GM19328 (cell line): Measurements from ENCODE around the gene FBXO10.
A peak's percentile ranks its signal among the peaks of the same experiment; 100 is the strongest.

Experiments
- ATAC-seq: cut with Tn5 transposase; IDR thresholded peaks from one replicate; pipeline ENCODE4 v1.9.1; 2021; ENCODE audit warnings: mild to moderate bottlenecking, moderate library complexity; ENCODE audit not compliant: unreplicated experiment

The FBXO10 gene

DNA sequence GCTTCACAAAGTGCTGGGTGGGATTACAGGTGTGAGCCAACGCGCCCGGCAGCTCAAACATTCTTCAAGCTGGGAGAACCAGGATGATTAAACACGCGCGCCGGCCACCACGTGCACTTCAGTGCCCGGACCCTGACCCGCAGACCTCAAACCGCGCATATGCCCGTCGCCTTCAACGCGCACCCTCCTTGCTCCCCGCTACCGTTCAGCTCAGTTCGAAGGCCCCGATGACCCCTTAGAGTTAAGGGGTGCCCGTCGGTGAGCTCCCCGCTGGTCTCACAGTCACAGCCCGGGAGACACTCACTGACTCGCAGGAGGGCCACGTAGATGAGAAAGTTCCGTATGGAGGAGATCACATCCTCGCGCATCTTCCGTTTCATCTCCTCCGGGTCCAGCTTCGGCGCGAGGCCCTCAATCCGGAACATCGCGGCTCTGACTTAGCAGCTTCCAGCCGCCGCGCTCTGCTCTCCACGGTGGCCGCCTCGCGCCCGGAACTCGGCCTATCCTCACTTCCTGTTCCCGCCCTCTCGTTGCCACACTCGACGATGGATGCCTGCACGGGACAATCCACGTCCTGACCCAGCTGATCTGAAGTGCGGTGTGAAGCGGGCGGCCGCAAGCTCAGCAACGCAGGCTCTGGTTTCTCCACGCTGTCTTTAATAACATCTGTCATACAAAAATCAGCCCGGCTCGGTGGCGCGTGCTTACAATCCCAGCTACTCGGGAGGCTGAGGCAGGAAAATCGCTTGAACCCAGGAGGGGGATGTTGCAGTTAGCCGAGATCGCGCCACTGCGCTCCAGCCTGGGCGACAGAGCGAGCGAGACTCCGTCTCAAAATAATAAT lies 16.1 kb upstream of the FBXO10 start, which contains the start of gene TOMM5:
Gene TOMM5, minus strand, starts transcription at position 490 of the 844 bp plus-strand sequence. Its CDS starts 65 bp downstream, at position 425.
- ATAC-seq: peak; percentile 90

DNA sequence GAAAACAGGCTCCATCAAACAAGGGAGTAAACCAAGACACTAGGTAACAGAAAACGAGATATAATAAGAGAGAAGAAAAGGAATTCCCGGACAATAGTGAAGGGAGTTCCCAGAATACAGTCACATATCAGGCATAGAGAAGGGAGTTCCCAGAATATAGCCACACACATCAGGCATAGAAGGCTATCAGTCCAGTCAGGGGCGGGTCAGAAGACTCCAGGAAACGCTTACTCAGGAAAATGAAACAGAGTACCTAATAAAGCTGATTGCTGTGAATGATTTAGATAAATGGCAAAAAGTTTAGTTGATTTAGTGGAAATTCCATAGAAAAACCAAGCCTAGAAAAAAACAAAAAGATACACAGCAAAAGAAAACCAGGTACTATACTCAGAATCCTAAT lies 11.3 kb upstream of the FBXO10 start:
- ATAC-seq: no peak

DNA sequence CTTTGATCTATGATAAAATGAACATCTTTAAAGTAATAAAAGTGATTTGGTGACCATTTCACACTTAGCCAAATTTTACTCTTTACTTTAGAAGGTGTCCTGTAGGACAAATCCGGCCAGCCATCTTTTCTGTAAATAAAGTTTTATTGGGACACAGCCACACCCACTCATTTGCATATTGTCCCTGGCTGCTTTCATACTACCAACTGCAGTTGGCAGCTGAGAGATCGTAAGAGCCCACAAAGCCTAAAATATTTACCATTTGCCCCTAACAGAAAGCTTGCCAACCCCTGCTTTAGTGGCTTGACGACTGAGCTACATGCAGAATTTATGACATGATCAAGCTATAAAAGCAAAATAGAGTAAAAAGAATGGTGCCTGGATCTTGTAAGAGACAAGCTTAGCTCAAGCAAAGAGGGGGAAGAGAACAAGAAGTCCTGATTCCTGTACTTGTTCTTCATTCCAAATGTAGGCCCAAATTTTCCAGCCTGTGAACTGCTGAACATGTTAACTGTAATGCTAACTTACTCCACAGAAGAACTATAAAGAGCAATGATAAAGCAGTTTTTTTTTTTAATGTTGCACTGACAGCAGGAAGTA lies 7.4 kb upstream of the FBXO10 start:
- ATAC-seq: no peak

- no peak for ATAC-seq
Measured at GRCh38 chr9:37582548-37583157, 6.5 kb upstream of the FBXO10 start.

GRCh38 chr9:37575511-37575914 lies 667 bp downstream of the FBXO10 start:
- peak; percentile 41 for ATAC-seq

DNA sequence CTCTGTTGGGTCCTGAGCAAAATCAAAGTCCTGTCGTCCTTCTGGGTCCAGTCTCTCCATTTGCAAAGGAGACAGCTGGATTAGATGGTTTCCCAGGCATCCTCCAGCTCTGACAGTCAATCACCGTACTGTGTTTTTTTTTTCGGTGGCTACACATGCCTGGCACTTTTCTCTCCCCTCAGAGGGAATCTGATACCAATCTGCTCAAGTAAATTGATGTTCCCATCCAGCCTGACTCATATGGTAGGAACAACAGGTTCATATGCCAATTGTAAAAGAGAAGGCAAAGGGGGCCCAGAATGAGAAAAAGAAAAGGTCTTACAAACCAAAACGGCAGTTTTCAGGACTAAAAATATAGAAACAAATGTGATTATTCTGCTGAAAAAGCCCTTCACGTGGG lies 1.2 kb downstream of the FBXO10 start:
- ATAC-seq: no peak

- no peak for ATAC-seq
Measured at GRCh38 chr9:37574241-37574721, 1.9 kb downstream of the FBXO10 start.

GRCh38 chr9:37571282-37571681 lies 4.9 kb downstream of the FBXO10 start:
- no peak for ATAC-seq

GRCh38 chr9:37566716-37567115 lies 9.5 kb downstream of the FBXO10 start:
- ATAC-seq: no peak

GRCh38 chr9:37565661-37566618 lies 10.2 kb downstream of the FBXO10 start:
- ATAC-seq: peak; percentile 52

GRCh38 chr9:37564916-37565315 lies 11.3 kb downstream of the FBXO10 start:
- ATAC-seq: no peak

DNA sequence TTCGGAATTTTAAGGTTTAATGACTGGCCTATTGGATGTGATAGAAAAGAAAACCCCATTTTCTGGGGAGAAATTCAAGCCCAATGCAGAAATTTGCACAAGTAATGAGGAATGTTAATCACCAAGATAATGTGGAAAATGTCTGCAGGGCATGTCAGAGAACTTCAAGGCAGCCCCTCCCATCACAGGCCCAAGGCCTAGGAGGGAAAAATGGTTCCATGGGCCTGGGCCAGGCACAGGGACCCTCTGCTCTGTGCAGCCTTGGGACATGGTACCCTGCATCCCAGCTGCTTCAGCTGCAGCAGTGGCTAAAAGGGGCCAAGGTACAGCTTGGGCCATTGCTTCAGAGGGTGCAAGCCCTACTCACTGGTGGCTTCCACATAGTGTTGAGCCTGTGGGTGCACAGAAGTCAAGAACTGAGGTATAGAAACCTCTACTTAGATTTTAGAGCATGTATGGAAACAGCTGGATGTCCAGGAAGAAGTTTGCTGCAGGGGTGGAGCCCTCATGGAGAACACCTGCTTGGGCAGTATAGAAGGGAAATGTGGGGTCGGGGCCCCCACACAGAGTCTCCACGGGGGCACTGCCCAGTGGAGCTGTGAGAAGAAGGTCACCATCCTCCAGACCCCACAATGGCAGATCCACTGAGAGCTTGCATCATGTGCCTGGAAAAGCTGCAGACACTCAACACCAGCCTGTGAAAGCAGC lies 12.2 kb downstream of the FBXO10 start:
- ATAC-seq: no peak

- ATAC-seq: no peak
Measured at GRCh38 chr9:37562826-37563225, 13.4 kb downstream of the FBXO10 start.

DNA sequence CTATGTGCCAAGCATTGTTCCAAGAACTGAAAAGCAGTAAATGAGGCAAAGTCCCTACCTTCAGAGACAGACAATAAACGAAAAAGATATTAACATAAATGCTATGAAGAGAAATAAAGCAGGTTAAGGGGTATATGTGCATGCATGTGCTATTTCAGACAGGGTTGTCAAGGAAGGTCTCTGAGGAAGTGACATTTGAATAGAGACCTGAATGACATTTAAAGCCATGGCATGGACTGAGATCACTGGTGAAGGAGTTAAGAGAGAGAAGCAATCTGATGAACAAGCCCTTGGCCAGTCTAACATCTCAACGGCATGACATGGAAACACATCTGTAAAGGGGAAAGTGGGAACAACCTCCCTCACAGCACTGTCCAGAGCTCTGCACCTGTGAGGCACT lies 14.5 kb downstream of the FBXO10 start:
- ATAC-seq: no peak

- ATAC-seq: no peak
Measured at GRCh38 chr9:37559855-37560592, 16.2 kb downstream of the FBXO10 start.

GRCh38 chr9:37559125-37559524 lies 17.1 kb downstream of the FBXO10 start:
- no peak for ATAC-seq

GRCh38 chr9:37555786-37556185 lies 20.4 kb downstream of the FBXO10 start:
- no peak for ATAC-seq

DNA sequence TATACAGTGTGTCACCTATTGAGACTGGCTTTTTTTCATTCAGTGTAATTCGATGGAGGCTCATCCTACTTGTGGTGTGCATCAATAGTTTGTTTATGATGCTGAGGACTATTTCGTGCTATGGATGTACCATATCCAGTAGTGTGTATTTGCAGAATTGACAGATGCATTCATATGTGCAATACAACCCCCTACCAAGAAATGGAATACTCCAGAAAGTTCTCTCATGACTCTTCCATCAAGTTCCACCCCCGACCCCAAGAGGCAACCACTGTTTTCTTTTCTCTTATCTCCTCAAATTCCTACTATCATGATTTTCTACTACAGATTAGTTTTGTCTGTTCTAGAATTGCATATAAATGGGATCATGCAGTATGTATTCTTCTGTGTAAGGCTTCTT lies 21.9 kb downstream of the FBXO10 start:
- ATAC-seq: no peak

DNA sequence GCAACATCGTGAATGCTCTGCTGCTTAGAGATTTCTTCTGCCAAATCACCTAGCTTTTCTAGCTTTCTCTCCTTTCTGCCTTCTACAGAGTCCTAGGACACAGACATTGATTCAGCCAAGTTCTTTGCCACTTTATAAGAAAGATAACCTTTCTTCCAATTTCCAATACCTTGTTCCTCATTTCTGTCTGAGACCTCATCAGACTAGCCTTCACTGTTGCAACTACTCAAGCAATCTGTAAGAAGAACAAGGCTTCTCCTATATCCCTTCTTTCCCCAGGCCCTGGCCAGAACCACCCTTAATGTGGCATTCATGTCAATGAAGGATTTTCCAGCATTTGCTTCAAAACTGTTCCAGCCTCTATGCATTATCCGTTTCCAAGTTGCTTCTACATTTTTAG lies 24.3 kb downstream of the FBXO10 start:
- ATAC-seq: no peak
